Epithelial cell of proximal tubule (primary cell): ENCODE data around the gene ERI3. TPM values are rescaled to one million over a fixed set of nuclear protein-coding genes. Genes with fewer than 3 reads are reported as not detected.

Experiments used
- DNase-seq: peaks from one replicate; pipeline ENCODE4 v3.0.0-alpha.2; 2011; ENCODE audit warnings: low read depth
- H3K4me3 ChIP-seq: 2 replicates; pipeline ENCODE4 v1.5.1; 2011; ENCODE audit warnings: low read depth, mild to moderate bottlenecking, low read length
- CTCF ChIP-seq: conservative IDR thresholded peaks from 2 replicates; pipeline ENCODE4 v1.5.1; 2012; ENCODE audit warnings: low read depth, mild to moderate bottlenecking, low read length
- total RNA-seq: library from RNA; depleted of rRNA; stranded (reverse); fragments of >200 nt; gene quantifications from 2 replicates; pipeline ENCODE4 v1.2.3, GENCODE V29; 2015

Gene ERI3
- total RNA-seq, 1 donor from 2014 or later: 51.7 TPM

DNA sequence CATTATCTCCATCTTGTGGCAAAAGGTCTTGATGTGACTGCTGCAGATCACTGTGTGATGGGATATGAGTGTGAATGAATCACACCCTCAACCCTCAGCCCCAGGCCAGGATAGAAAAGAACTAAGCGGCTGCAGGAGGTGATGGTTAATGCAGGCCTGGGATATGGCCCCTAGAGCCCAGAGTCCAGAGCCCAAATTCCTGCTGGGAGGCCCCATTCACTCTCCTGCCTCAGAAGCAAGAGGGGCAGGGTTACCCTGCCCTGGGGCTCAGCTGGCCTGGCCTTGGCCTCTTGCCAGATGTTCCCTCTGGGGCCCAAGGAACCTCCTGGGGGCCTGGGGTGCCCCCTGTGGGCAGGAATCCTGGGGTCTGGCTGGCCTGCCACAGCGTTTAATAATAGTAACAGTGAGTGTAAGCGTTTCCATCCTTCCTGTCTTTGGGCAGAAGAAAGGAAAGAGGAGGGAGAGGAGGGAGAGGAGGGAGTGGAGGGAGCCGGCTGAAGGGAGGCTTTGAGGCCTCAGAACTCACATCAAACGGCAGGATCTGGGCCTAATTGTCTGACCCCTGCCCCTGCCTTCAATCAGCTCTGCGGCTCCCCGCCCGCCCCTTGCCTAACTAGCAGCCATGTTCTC is 115.6 kb downstream of the ERI3 start:
- no peak for DNase-seq
- peak; percentile 10 for TF ChIP-seq CTCF

DNA sequence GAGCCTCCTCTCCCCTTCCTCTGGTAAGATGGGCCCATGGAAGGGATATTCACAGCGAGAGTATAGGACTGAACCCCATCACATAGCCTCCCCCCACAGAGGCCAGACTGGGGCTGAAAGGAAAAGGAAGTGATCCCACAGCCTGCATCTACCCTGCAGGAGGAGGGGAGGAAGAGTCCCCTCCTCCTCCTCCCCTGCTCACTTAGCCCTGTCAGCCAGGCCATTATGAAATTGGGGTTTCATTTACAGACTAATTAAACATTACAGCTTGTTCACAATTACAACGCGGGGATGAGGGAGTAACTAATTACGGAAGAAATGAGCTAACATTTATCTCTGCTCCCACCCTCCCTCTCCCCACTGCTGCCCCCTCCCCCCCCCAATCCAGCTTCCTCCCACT is 116.4 kb downstream of the ERI3 start:
- H3K4me3 ChIP-seq: no peak overlapping the region
- DNase-seq: no peak
- TF ChIP-seq CTCF: no peak

More for the DNA sequence above, 115.6 kb downstream of the ERI3 start:
- no peak overlapping the region for H3K4me3 ChIP-seq

GRCh38 chr1:44237721-44238457 is 117.2 kb downstream of the ERI3 start:
- DNase-seq: no peak
- no peak overlapping the region for H3K4me3 ChIP-seq
- TF ChIP-seq CTCF: peak; percentile 42

GRCh38 chr1:44236490-44237272 is 118.4 kb downstream of the ERI3 start:
- no peak for DNase-seq
- TF ChIP-seq CTCF: no peak
- no peak overlapping the region for H3K4me3 ChIP-seq

DNA sequence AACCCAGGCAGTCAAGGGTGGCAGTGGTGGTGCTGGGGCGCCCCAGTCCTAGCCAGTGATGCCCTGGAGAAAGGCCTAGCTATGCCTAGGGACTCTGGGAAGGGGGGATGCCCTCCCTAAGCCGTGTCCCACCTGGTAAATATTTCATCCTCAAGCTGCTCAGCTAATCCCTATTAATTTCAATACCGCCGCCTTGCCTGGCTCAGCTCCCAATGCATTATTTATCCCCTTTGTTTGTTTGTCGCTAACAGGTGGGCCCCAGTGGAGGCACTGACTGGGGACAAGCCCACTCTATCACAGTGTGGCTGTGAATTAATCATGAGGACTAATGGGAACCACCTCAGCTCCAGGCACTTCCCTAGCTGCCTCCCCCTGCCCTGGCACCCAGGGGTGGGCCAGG is 119.2 kb downstream of the ERI3 start:
- no peak for DNase-seq
- H3K4me3 ChIP-seq: no peak overlapping the region
- TF ChIP-seq CTCF: no peak

- no peak overlapping the region for H3K4me3 ChIP-seq
- DNase-seq: no peak
- TF ChIP-seq CTCF: no peak
Measured at GRCh38 chr1:44233593-44233992, 121.5 kb downstream of the ERI3 start.
